Small intestine (tissue), 7 donors: ENCODE measurements around the gene ATP10B. TPM values are rescaled to one million over a fixed set of nuclear protein-coding genes. Genes with fewer than 3 reads are reported as not detected.
A peak's percentile ranks its signal among the peaks of the same experiment; 100 is the strongest.

Source experiments
- DNase-seq, 2 donors: peaks; one replicate each; pipeline versions ENCODE4 v3.0.0 to v3.0.0-alpha.2; 2013
- FAIRE-seq: peaks from 2 replicates; lab custom pipeline; 2012; peaks lifted over from hg19 to GRCh38; lab: Jason Lieb, UNC
- H3K27ac ChIP-seq, 3 donors: one replicate each; pipeline ENCODE4 v1.5.1; 2013; ENCODE audit warnings: low read length in 2 of 3, mild to moderate bottlenecking in 2 of 3, control low read depth in 1 of 3, inconsistent platforms in 1 of 3, low read depth in 1 of 3, moderate library complexity in 1 of 3
- H3K27me3 ChIP-seq, 3 donors: one replicate each; pipeline ENCODE4 v1.6.1; 2013; ENCODE audit warnings: low read length in 3 of 3, inconsistent platforms in 1 of 3; ENCODE audit not compliant: control insufficient read depth in 3 of 3, insufficient read depth in 3 of 3
- H3K36me3 ChIP-seq, 3 donors: one replicate each; pipeline ENCODE4 v1.6.1; 2013; ENCODE audit warnings: low read length in 3 of 3, inconsistent platforms in 1 of 3, low read depth in 1 of 3, mild to moderate bottlenecking in 1 of 3, moderate library complexity in 1 of 3; ENCODE audit not compliant: control insufficient read depth in 3 of 3, insufficient read depth in 2 of 3
- H3K4me1 ChIP-seq, 3 donors: one replicate each; pipeline ENCODE4 v1.6.1; 2013; ENCODE audit warnings: low read length in 2 of 3, inconsistent platforms in 1 of 3, low read depth in 1 of 3, mild to moderate bottlenecking in 1 of 3, moderate library complexity in 1 of 3; ENCODE audit not compliant: control insufficient read depth in 3 of 3, insufficient read depth in 2 of 3
- H3K4me3 ChIP-seq, 3 donors: one replicate each; pipeline ENCODE4 v1.5.1; 2013; ENCODE audit warnings: low read length in 3 of 3, control low read depth in 1 of 3, inconsistent platforms in 1 of 3, low read depth in 1 of 3, mild to moderate bottlenecking in 1 of 3, moderate library complexity in 1 of 3
- H3K9me3 ChIP-seq, 2 donors: one replicate each; pipeline ENCODE4 v1.6.1; 2013; ENCODE audit warnings: low read depth in 1 of 2, low read length in 1 of 2; ENCODE audit not compliant: control insufficient read depth in 2 of 2, insufficient read depth in 1 of 2
- WGBS, 3 donors: extraction: QIAGEN DNeasy Blood & Tissue Kit; methylation state at CpG; one replicate each; pipeline ENCODE4 v1.1.7; 2013; 5-methylcytosine and 5-hydroxymethylcytosine counted together
- polyA plus RNA-seq, 4 donors: library from polyadenylated mRNA; stranded (reverse) in 3 of 4; unstranded in 1 of 4; fragments of 200-250 nt in 3 of 4; fragments of 120-200 nt in 1 of 4; gene quantifications; one replicate each; pipeline versions ENCODE4 v1.2.1 to v1.2.3, GENCODE V29; 2013
- donor health status: healthy with polysubstance abuse.
- donor health status: control.
- donor health status: control.
- donor health status: Bipolar disorder and iron deficiency.
- donor health status: healthy.

The ATP10B gene
- polyA plus RNA-seq, 4 donors, result 3.4 to 33.7 (median 14.2) TPM

- H3K4me3 ChIP-seq, result no peak overlapping the region
- H3K4me1 ChIP-seq, result no peaks in the 10 kb centered on the region
- WGBS, 3 donors, result 90 to 96% (median 91%) methylated on average over 4 of the region's 4 CpGs
- no peaks in the 10 kb centered on the region for H3K27me3 ChIP-seq
- no peaks in the 10 kb centered on the region for H3K36me3 ChIP-seq
- FAIRE-seq (no peak), DNase-seq (no peak)
- no peaks in the 10 kb centered on the region for H3K9me3 ChIP-seq
- H3K27ac ChIP-seq, result no peak overlapping the region
Observed at GRCh38 chr5:160767062-160767461, 84.9 kb downstream of the ATP10B start.

GRCh38 chr5:160760008-160760407 is 92.0 kb downstream of the ATP10B start:
- no peaks in the 10 kb centered on the region for H3K9me3 ChIP-seq
- 76 to 96% (median 96%) methylated on average over 3 of the region's 3 CpGs for WGBS, 3 donors
- no peak for DNase-seq
- no peaks in the 10 kb centered on the region for H3K4me1 ChIP-seq
- no peaks in the 10 kb centered on the region for H3K36me3 ChIP-seq
- H3K27ac ChIP-seq, result no peak overlapping the region
- no peak overlapping the region for H3K4me3 ChIP-seq
- FAIRE-seq, result no peak
- no peaks in the 10 kb centered on the region for H3K27me3 ChIP-seq

DNA sequence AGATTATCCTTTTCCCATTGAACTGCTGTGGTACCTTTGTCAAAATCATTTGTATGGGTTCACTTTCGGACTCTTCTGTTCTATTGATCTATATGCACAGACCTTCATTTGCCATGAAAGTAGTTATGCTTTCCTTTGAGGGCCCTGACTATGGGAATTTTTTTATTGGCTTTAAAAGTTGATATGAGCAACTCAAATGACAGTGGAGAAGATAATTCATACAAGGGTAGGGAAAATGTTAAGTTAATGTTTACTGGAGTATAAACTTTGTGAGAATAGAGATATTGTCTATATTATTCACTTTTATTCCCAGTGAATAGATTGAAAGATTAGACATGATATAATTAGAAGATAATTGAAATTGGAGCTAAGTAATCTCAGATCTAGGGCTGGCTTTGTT is 94.8 kb downstream of the ATP10B start:
- Histone ChIP-seq H3K4me3 (no peak overlapping the region), H3K36me3 (no peaks in the 10 kb centered on the region), H3K9me3 (no peaks in the 10 kb centered on the region), H3K4me1 (no peaks in the 10 kb centered on the region), H3K27ac (no peak overlapping the region), H3K27me3 (no peaks in the 10 kb centered on the region)
- WGBS, 3 donors, result 2 to 45% (median 41%) methylated on average over 1 of the region's 1 CpG
- no peak for DNase-seq
- no peak for FAIRE-seq

DNA sequence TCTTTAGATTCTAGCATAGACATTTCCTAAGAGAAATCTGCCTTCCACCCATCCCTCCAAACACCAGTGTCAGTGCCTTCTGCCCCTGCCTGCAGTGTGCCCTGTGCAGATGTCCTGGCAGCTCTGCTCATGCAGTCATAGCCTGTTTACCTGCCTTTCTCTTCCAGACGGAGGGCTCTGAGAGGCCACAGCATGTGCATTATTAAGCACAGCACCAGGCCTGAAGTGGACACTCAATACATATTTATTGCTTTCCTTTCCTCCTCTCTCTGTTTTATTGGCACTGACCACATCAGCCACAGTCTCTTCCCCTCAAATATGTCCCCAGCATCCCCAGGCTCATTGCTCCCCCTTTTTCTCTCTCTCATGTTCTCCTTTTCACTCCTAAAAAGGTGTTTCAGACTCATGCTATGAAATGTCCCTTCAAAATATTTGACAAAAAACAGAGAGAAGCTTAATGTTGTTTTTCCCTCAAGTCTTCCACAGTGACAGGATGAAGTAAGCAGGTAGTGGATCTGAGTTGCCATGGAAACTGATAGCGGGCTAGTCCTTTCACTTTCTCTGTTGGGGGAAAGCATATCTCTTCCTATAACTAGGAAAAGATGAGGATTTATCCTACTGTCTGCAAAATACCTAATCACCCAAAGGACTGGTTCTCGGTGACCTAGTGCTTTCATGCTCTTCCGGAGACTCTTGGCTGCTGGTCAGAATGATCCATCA is 100.9 kb downstream of the ATP10B start:
- no peaks in the 10 kb centered on the region for H3K27me3 ChIP-seq
- H3K36me3 ChIP-seq, result no peaks in the 10 kb centered on the region
- DNase-seq, result no peak
- no peaks in the 10 kb centered on the region for H3K4me1 ChIP-seq
- H3K4me3 ChIP-seq, result no peak overlapping the region
- WGBS, 3 donors, result 49 to 62% (median 53%) methylated on average over 4 of the region's 4 CpGs
- FAIRE-seq, result no peak
- H3K9me3 ChIP-seq, result no peaks in the 10 kb centered on the region
- no peak overlapping the region for H3K27ac ChIP-seq

- Histone ChIP-seq H3K36me3 (no peaks in the 10 kb centered on the region), H3K4me3 (no peak overlapping the region), H3K27ac (no peak overlapping the region), H3K9me3 (no peaks in the 10 kb centered on the region), H3K4me1 (no peaks in the 10 kb centered on the region), H3K27me3 (no peaks in the 10 kb centered on the region)
- 72 to 77% (median 76%) methylated on average over 5 of the region's 5 CpGs for WGBS, 3 donors
- DNase-seq, result no peak
- no peak for FAIRE-seq
Observed at GRCh38 chr5:160749682-160750081, 102.3 kb downstream of the ATP10B start.

DNA sequence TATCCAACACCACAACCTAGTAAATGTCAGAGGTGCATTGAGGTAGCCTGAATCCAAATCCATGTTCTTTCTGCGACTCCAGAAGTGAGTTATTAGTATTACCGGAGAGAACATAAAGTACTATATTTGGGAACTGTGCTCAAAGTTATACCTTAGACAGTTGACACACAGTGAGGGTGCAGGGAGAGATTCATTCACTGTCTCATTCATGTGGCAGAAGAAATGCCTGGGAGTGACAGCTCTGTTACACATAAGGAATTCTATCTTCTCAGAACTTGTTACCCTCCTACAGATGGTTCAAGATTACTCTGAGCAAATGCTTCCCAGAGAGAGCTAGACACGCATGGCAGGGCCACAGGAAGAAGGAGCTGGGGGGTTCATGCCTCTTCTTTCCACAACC is 103.0 kb downstream of the ATP10B start:
- no peak for FAIRE-seq
- no peaks in the 10 kb centered on the region for H3K27me3 ChIP-seq
- H3K9me3 ChIP-seq, result no peaks in the 10 kb centered on the region
- no peaks in the 10 kb centered on the region for H3K36me3 ChIP-seq
- no peak overlapping the region for H3K27ac ChIP-seq
- WGBS, 3 donors, result 90 to 100% (median 91%) methylated on average over 3 of the region's 3 CpGs
- H3K4me1 ChIP-seq, result no peaks in the 10 kb centered on the region
- DNase-seq, result no peak
- H3K4me3 ChIP-seq, result no peak overlapping the region

- Histone ChIP-seq H3K27me3 (no peaks in the 10 kb centered on the region), H3K4me1 (no peaks in the 10 kb centered on the region), H3K27ac (no peak overlapping the region), H3K36me3 (no peaks in the 10 kb centered on the region), H3K9me3 (no peaks in the 10 kb centered on the region), H3K4me3 (no peak overlapping the region)
- FAIRE-seq (no peak), DNase-seq (peak in 1 of 2 donors; percentile 12)
- WGBS, 3 donors, result 25 to 66% (median 57%) methylated on average over 8 to 10 of the region's 10 CpGs
Observed at GRCh38 chr5:160747987-160748386, 104.0 kb downstream of the ATP10B start.

DNA sequence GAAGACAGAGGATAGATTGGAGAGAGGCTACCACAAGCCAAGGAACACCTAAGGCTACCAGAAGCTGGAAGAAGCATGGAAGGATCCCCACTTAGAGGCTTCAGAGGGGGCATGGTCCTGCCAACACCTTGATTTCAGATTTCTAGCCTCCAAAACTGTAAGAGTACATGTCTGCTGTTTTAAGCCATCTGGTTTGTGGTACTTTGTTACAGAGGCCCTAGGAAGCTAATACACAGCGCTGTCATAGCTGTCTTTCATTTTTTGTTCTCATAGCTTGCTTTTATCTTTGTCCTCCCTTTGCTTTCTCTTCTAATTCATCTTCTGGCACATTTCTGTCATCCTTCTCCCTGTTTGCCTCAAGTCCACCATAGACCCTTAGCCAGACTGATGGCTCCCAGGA is 104.5 kb downstream of the ATP10B start:
- FAIRE-seq (no peak), DNase-seq (no peak)
- 86 to 87% (median 86%) methylated on average over 1 of the region's 1 CpG for whole genome bisulfite sequencing, 3 donors
- H3K36me3 ChIP-seq, result no peaks in the 10 kb centered on the region
- H3K27ac ChIP-seq, result no peak overlapping the region
- no peaks in the 10 kb centered on the region for H3K27me3 ChIP-seq
- H3K4me3 ChIP-seq, result no peak overlapping the region
- H3K9me3 ChIP-seq, result no peaks in the 10 kb centered on the region
- H3K4me1 ChIP-seq, result no peaks in the 10 kb centered on the region
